HG03354 (cell line): ENCODE data around the gene FRMD4A.

Experiments used
- ATAC-seq: cut with Tn5 transposase; IDR thresholded peaks from one replicate; pipeline ENCODE4 v1.9.1; 2021; ENCODE audit warnings: mild to moderate bottlenecking; ENCODE audit not compliant: unreplicated experiment, poor library complexity, severe bottlenecking

FRMD4A gene

DNA sequence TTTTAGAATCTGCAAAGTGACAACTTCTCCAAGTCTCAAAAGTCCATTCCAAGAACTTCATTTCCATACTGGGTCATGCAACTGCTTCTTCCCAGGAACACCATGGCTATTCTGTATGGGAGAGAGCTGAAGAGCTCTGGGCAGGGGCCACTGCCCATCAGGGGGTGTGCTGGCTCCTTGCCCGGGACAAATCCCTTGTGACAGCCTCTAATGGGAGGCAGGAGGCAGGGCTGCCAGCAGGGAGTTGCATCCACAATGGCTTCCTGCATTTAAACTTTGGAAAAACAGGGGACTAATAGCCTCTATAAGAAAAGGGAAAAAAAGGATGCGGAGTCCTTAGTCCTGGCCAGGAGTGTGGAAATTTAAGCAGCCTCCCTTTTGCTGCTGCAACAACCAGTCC is 18.4 kb upstream of the FRMD4A start:
- ATAC-seq: no peak

DNA sequence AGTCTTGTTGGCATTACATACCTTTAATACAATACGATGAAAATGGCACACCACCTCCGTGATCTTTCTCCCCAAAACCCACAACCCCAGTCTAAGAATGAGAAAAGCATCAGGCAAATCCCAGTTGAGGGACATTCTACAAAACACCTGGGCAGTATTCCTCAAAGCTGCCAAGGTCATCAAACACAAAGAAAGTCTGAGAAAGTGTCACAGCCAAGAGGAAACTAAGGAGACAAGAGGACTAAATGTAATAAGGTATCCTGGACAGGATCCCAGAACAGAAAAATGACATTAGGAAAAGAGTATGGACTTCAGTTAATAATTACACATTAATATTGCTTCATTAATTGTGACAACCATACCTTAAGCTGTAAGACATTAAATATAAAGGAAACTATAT is 14.5 kb upstream of the FRMD4A start:
- no peak for ATAC-seq

DNA sequence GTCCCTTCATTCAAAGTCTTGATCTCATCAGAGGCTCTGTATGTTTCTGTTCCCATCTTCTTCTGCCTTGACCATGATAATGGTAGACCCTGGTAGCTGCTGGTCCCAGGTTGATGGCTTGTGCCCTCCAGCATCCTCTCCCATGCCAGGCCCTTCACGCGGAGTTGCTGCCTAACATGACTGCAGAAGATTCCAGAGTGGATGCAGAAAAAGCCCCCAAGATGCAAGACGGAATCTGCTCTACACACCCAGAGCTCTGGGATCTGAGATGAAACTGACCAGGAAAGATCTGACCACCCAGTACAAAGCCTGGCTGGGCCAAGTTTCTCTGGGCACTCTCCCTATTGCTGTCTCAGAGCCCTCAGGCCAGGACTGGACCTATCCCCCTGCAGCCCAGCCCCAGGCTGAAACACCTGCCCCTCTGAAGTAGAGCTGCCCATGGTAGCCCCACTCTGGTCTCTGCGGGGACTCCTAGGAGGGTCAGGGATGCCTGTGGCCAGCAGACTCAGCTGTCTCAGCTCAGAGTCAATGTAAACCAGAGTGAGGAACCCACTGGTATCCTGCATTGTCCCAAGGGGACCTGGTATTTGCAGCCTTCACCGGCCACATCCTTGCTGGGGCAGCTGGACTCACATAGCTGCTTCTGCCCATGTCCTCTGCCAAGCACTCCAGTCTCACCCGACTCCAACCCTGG is 9.5 kb upstream of the FRMD4A start:
- ATAC-seq: no peak

- ATAC-seq: no peak
Observed at GRCh38 chr10:14336736-14337135, 6.0 kb upstream of the FRMD4A start.

GRCh38 chr10:14334771-14335170 is 4.0 kb upstream of the FRMD4A start:
- ATAC-seq: no peak

DNA sequence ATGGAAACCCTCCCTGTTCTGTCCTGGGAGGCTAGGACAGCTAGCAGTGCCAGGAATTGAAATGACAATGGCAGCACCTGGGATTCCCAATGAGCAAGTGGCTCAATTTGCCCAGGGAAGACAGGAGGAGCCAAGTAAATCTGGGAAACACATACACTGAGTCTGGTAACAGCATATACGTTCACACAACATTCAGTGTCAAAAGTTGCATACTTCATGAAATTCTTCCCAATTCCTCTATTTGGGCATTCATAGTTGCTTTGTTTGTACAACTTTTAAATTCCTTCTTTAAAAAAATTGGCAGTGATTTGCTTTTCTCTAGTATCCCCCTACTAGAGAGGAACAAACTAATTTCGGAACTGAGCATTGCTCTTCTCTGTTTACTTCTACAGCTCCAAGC is 2.9 kb upstream of the FRMD4A start:
- ATAC-seq: no peak

DNA sequence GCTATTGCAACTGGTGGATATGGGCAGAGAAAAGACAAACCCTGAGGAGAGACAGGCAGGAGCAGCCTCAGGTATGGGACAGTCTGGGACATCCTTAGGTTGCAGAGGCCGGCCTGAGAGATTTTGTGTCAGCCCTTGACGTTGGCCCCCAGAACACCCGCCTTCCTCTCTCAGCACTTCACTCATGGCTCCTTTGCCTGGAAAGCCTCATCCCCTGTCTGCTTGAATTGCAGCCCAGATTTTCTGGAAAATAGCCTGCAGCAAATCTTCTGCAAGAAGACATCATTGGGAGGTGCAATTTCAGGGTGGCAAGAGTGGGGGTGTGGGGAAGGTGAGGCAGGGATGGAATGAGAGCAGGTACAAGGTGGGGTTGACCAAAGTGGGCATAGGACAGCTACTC is 2.2 kb upstream of the FRMD4A start:
- ATAC-seq: no peak

DNA sequence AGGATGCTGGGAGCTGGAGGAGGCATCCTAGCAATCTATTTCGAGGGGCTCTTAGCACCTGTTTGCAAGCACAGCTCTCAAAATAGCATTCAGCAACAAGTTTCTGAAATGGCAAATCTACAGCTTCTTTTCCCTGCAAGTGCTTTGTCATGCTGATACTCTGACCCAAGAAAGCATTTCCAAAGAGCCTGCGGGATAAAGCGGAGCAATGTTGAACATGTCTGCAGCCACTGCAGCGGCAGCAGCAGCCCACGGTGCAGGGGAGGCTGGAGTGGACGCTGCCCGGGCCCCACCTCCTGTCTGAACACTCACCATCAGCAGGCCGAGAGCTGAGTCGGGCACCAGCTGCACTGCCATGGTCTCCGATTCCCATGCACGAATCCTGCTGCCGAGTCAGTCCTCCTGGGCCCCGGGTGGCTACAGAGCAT is 964 bp downstream of the FRMD4A start:
- no peak for ATAC-seq

- no peak for ATAC-seq
Observed at GRCh38 chr10:14328881-14329672, 1.6 kb downstream of the FRMD4A start.

DNA sequence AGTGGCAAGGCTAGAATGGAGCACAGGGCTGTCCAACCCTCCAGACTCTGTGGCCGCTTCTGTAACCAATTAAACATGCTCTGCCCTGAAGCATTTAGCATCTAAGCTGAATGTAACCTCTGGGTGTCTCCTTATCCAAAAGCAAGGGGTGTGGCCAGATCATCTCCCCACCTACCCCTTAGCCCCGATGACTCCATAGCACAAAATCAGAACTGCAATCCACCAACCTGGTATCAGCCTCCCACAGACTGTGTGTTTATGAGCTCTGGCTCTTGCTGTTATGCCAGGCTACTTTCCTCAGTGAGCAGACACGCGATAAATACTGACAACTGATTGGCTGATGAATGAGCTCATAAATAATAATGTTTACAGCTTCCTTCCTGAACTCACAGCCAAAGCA is 3.2 kb downstream of the FRMD4A start:
- no peak for ATAC-seq

- no peak for ATAC-seq
Observed at GRCh38 chr10:14326581-14326980, 4.1 kb downstream of the FRMD4A start.

- ATAC-seq: no peak
Observed at GRCh38 chr10:14325325-14325955, 5.3 kb downstream of the FRMD4A start.

- no peak for ATAC-seq
Observed at GRCh38 chr10:14322526-14323188, 8.1 kb downstream of the FRMD4A start.

GRCh38 chr10:14318007-14318406 is 12.7 kb downstream of the FRMD4A start:
- no peak for ATAC-seq

- ATAC-seq: no peak
Observed at GRCh38 chr10:14312014-14312413, 18.7 kb downstream of the FRMD4A start.

- no peak for ATAC-seq
Observed at GRCh38 chr10:14311206-14311957, 19.3 kb downstream of the FRMD4A start.

DNA sequence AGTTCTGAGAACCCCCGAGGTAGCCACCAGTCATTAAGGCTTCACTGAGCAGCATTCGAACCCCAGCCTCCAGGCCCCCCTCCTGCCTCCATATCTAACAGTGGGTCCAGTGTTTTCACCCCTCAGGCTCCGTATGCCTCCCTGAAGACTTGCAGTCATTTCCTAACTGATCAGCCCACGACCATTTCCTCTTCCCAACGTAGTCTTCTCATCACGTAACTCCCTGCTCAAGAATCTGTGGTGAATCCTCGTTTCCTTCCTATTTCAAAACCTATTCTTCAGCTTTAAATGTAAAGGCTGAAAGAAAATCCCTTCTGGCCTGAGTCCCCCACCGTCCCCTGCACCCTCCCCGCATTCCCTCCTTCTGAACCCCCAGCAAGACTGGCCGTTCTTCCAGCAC is 21.1 kb downstream of the FRMD4A start:
- no peak for ATAC-seq

DNA sequence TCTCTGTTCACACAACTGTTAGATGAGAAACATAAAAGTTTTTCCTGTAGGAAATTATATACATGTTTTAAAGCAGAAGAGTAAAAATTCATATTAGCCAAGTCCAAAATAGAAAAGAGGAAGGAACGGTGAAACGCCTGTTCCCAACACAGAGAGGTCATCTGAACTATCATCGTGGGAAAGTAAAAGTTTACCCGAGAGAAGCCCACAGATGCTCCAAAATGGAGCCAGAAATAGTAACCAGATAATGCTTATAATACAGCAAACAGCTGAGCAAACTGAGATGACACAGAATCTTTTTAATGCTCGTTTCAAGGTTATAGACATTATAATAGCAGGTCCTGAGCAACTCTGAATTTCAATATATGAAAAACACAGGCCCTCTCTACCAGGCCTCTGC is 24.5 kb downstream of the FRMD4A start:
- no peak for ATAC-seq

GRCh38 chr10:14304046-14304445 is 26.7 kb downstream of the FRMD4A start:
- ATAC-seq: no peak

- no peak for ATAC-seq
Observed at GRCh38 chr10:14302035-14302434, 28.7 kb downstream of the FRMD4A start.
